OCI-LY7 (cell line): ENCODE measurements around the gene CSTF2T. TPM values are rescaled to one million over a fixed set of nuclear protein-coding genes. Genes with fewer than 3 reads are reported as not detected.

Experiments used
- BruUV-seq: library from RNA; stranded (reverse); fragments of 400-500 nt; replicated peaks from 2 replicates; lab custom pipeline; 2021; lab: Mats Ljungman, UMichigan
- CTCF ChIA-PET: fragments of 300-600 bp; sonication (Branson Sonifier 250); formaldehyde crosslinking; loops from one replicate; lab custom pipeline; 2022; ENCODE audit warnings: antibody characterized with exemption; ENCODE audit not compliant: unreplicated experiment; lab: Charles Lee
- POLR2A ChIA-PET: fragments of 300-600 bp; sonication (Branson Sonifier 250); formaldehyde crosslinking; loops from one replicate; lab custom pipeline; 2022; ENCODE audit warnings: antibody characterized with exemption; lab: Charles Lee
- DNase-seq: peaks from one replicate; pipeline ENCODE4 v3.0.0-alpha.2; 2015; ENCODE audit warnings: low spot score
- H2AFZ ChIP-seq: fragments of 200-600 bp; sonication (generic), shearing (Covaris generic); 2 replicates; pipeline ENCODE4 v1.6.1; 2014; ENCODE audit warnings: mild to moderate bottlenecking, antibody characterized with exemption, low read length, moderate library complexity
- H3K27ac ChIP-seq: fragments of 200-600 bp; sonication (generic); 2 replicates; pipeline ENCODE4 v1.5.1; 2014; ENCODE audit warnings: mixed run types, low read depth, mild to moderate bottlenecking, moderate library complexity, low read length, inconsistent platforms; ENCODE audit not compliant: poor library complexity, severe bottlenecking
- H3K36me3 ChIP-seq: fragments of 200-600 bp; sonication (generic); 2 replicates; pipeline ENCODE4 v1.6.1; 2014; ENCODE audit warnings: mild to moderate bottlenecking, antibody characterized with exemption, low read length, moderate library complexity, mixed read lengths; ENCODE audit not compliant: insufficient read depth
- H3K4me1 ChIP-seq: fragments of 200-600 bp; sonication (generic); 2 replicates; pipeline ENCODE4 v1.5.1; 2014; ENCODE audit warnings: mild to moderate bottlenecking, low read length; ENCODE audit not compliant: insufficient read depth, poor library complexity, severe bottlenecking
- H3K4me2 ChIP-seq: fragments of 200-600 bp; sonication (generic); 2 replicates; pipeline ENCODE4 v1.6.1; 2014; ENCODE audit warnings: mild to moderate bottlenecking, low read length
- H3K4me3 ChIP-seq: fragments of 200-600 bp; sonication (generic); 2 replicates; pipeline ENCODE4 v1.5.1; 2014; ENCODE audit warnings: mild to moderate bottlenecking, low read depth, low read length; ENCODE audit not compliant: poor library complexity, severe bottlenecking
- H3K79me2 ChIP-seq: fragments of 200-600 bp; sonication (generic); 2 replicates; pipeline ENCODE4 v1.6.1; 2016; ENCODE audit warnings: low read depth, mild to moderate bottlenecking, low read length, moderate library complexity, mixed read lengths; ENCODE audit not compliant: insufficient read depth
- H3K9me2 ChIP-seq: fragments of 200-600 bp; sonication (generic); 2 replicates; pipeline ENCODE4 v1.6.1; 2016; ENCODE audit warnings: mild to moderate bottlenecking, low read length, mixed read lengths; ENCODE audit not compliant: insufficient read depth
- H3K9me3 ChIP-seq: fragments of 200-600 bp; sonication (generic); 2 replicates; pipeline ENCODE4 v1.6.1; 2014; ENCODE audit warnings: mild to moderate bottlenecking, mixed run types, low read length, mixed read lengths
- H4K20me1 ChIP-seq: fragments of 200-600 bp; sonication (generic); 2 replicates; pipeline ENCODE4 v1.6.1; 2014; ENCODE audit warnings: mild to moderate bottlenecking, antibody characterized with exemption, low read length, moderate library complexity, mixed read lengths; ENCODE audit not compliant: insufficient read depth
- CTCF ChIP-seq: fragments of 200-600 bp; sonication (generic); conservative IDR thresholded peaks from 2 replicates; pipeline ENCODE4 v1.5.1; 2014; ENCODE audit warnings: mild to moderate bottlenecking, antibody characterized with exemption, low read length, moderate library complexity, mixed read lengths
- EZH2phosphoT487 ChIP-seq: fragments of 200-600 bp; sonication (generic); IDR thresholded peaks from 2 replicates; pipeline ENCODE4 v1.6.1; 2018; ENCODE audit warnings: low read depth, borderline replicate concordance, mild to moderate bottlenecking, mixed run types, antibody characterized with exemption, low read length, moderate library complexity, mixed read lengths
- intact Hi-C: fragments of 100-400 bp; cut with micrococcal nuclease; formaldehyde crosslinking; loops from one replicate; pipeline ENCODE4 v1.10.0; 2022; ENCODE audit not compliant: unreplicated experiment
- total RNA-seq, 2 experiments: library from RNA; depleted of rRNA in 1 of 2; stranded (reverse); fragments of >200 nt in 1 of 2; shearing (Covaris generic) in 1 of 2; gene quantifications; 2 replicates each; pipeline ENCODE4 v1.2.3, GENCODE V29; 2014 to 2022

CSTF2T gene
- total RNA-seq, 2 experiments from 2014 or later, result 27.1 to 33.3 TPM

- CTCF ChIA-PET, result no interaction called here
- no peak for DNase-seq
Measured at GRCh38 chr10:51747216-51747615, 47.8 kb upstream of the CSTF2T start.

GRCh38 chr10:51745397-51745796 is 46.0 kb upstream of the CSTF2T start:
- intact Hi-C loops, result no loop called here
- H3K79me2 ChIP-seq, result no peaks in the 10 kb centered on the region
- POLR2A ChIA-PET, result interaction anchor here (1.5 kb wide), 1 partner anchor 29 kb away, joined by 4 read pairs; no protein-coding TSS in a partner anchor

More at GRCh38 chr10:51747216-51747615, 47.8 kb upstream of the CSTF2T start:
- Histone ChIP-seq H3K27ac (no peak overlapping the region), H3K36me3 (no peaks in the 10 kb centered on the region), H4K20me1 (no peaks in the 10 kb centered on the region), H3K4me2 (no peak overlapping the region), H3K9me2 (no peaks in the 10 kb centered on the region), H3K9me3 (no peaks in the 10 kb centered on the region), H3K79me2 (no peaks in the 10 kb centered on the region), H3K4me3 (no peak overlapping the region), H2AFZ (no peak overlapping the region), H3K4me1 (no peaks in the 10 kb centered on the region)
- BruUV-seq, result no TSS peak
- POLR2A ChIA-PET, result no interaction called here
- intact Hi-C loops, result no loop called here
- TF ChIP-seq CTCF, result no peak
- no peak for TF ChIP-seq EZH2phosphoT487

More at GRCh38 chr10:51745397-51745796, 46.0 kb upstream of the CSTF2T start:
- no peak for DNase-seq
- Histone ChIP-seq H4K20me1 (no peaks in the 10 kb centered on the region), H3K27ac (no peak overlapping the region), H3K4me1 (no peaks in the 10 kb centered on the region), H3K9me2 (no peaks in the 10 kb centered on the region), H3K4me2 (no peak overlapping the region), H3K36me3 (no peaks in the 10 kb centered on the region), H3K9me3 (no peaks in the 10 kb centered on the region), H2AFZ (no peak overlapping the region), H3K4me3 (no peak overlapping the region)
- no peak for TF ChIP-seq CTCF
- no peak for TF ChIP-seq EZH2phosphoT487
- CTCF ChIA-PET, result no interaction called here
- no TSS peak for BruUV-seq
